GOT3 (cell line): ENCODE results near the gene UROC1.

Experiments used
- DNase-seq: peaks from one replicate; lab custom pipeline; 2025; ENCODE audit warnings: mixed read lengths; lab: John Stamatoyannopoulos, UW

The UROC1 gene

GRCh38 chr3:126440709-126440995 is 76.9 kb downstream of the UROC1 start:
- no peak for DNase-seq

- no peak for DNase-seq
Measured at GRCh38 chr3:126439968-126440708, 77.4 kb downstream of the UROC1 start.

- no peak for DNase-seq
Measured at GRCh38 chr3:126439346-126439967, 78.1 kb downstream of the UROC1 start.

- no peak for DNase-seq
Measured at GRCh38 chr3:126438746-126439145, 78.8 kb downstream of the UROC1 start.

- no peak for DNase-seq
Measured at GRCh38 chr3:126438186-126438585, 79.4 kb downstream of the UROC1 start.

GRCh38 chr3:126436826-126437717 is 80.5 kb downstream of the UROC1 start:
- no peak for DNase-seq

- no peak for DNase-seq
Measured at GRCh38 chr3:126435456-126436315, 81.9 kb downstream of the UROC1 start.

- DNase-seq = no peak
Measured at GRCh38 chr3:126434931-126435411, 82.6 kb downstream of the UROC1 start.

- DNase-seq = no peak
Measured at GRCh38 chr3:126434264-126434590, 83.3 kb downstream of the UROC1 start.

- DNase-seq = no peak
Measured at GRCh38 chr3:126433496-126434263, 83.9 kb downstream of the UROC1 start.

GRCh38 chr3:126433105-126433430 is 84.5 kb downstream of the UROC1 start:
- no peak for DNase-seq

GRCh38 chr3:126432361-126433104 is 85.0 kb downstream of the UROC1 start:
- DNase-seq = no peak
